Breast epithelium (tissue), 3 donors: ENCODE measurements around the gene IRGQ.

Source experiments
- POLR2A ChIP-seq: fragments of 450-650 bp; IDR thresholded peaks from one replicate; pipeline ENCODE4 v1.6.1; 2016; ENCODE audit warnings: antibody characterized with exemption, mild to moderate bottlenecking, moderate library complexity
- POLR2AphosphoS5 ChIP-seq, 3 donors: sonication (generic); formaldehyde crosslinking; IDR thresholded peaks; one replicate each; pipeline ENCODE4 v1.6.1; 2017; ENCODE audit warnings: antibody characterized with exemption in 3 of 3

GRCh38 chr19:43574424-43575155 lies 21.3 kb downstream of the IRGQ start:
- TF ChIP-seq POLR2A = no peak
- no peak for TF ChIP-seq POLR2AphosphoS5 (IDR thresholded peaks at IDR 0.05)
